ENCODE results near the gene COL19A1.

DNA sequence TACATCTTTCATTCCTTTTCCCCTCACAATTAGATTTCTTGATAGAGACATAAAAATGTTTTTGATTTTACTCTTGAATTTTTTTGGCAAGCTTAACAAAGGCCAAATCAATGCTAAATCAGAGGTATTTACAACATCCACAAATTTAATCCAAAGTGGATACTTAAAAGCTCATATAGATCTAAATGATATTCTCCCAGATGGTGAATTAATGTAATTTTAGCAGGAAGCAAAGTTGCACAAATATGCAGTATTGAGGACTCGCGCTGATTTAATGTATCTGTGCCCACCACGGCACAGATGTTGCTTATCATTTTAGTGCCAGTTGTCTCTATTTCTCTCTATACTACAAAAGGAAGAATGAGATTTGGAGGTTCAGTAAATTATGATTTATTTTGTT, 167.4 kb downstream of the COL19A1 start:
- TF ChIP-seq, protein P1, sequence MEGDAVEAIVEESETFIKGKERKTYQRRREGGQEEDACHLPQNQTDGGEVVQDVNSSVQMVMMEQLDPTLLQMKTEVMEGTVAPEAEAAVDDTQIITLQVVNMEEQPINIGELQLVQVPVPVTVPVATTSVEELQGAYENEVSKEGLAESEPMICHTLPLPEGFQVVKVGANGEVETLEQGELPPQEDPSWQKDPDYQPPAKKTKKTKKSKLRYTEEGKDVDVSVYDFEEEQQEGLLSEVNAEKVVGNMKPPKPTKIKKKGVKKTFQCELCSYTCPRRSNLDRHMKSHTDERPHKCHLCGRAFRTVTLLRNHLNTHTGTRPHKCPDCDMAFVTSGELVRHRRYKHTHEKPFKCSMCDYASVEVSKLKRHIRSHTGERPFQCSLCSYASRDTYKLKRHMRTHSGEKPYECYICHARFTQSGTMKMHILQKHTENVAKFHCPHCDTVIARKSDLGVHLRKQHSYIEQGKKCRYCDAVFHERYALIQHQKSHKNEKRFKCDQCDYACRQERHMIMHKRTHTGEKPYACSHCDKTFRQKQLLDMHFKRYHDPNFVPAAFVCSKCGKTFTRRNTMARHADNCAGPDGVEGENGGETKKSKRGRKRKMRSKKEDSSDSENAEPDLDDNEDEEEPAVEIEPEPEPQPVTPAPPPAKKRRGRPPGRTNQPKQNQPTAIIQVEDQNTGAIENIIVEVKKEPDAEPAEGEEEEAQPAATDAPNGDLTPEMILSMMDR (IDR thresholded peaks at IDR 0.05; ENCODE audit: low read depth, low read length): no peak
- TF ChIP-seq EZH2phosphoT487 (IDR thresholded peaks at IDR 0.05; ENCODE audit: low read depth): no peak

Measured in OCI-LY3 (cell line).